GM10266 (cell line): Measurements from ENCODE around the gene LMNTD1.

Experiments
- DNase-seq: peaks from one replicate; pipeline ENCODE4 v3.0.0; 2012; ENCODE audit errors: extremely low spot score
- TF ChIP-seq, protein P1 (sequence below): IDR thresholded peaks from 2 replicates; pipeline ENCODE4 v1.5.1; 2012; ENCODE audit warnings: mild to moderate bottlenecking, low read depth; ENCODE audit not compliant: control insufficient read depth, insufficient read depth; ENCODE audit errors: missing control alignments

Gene LMNTD1

GRCh38 chr12:25587346-25587745, 34.3 kb upstream of the LMNTD1 start:
- no peak for DNase-seq
- TF ChIP-seq, protein P1, sequence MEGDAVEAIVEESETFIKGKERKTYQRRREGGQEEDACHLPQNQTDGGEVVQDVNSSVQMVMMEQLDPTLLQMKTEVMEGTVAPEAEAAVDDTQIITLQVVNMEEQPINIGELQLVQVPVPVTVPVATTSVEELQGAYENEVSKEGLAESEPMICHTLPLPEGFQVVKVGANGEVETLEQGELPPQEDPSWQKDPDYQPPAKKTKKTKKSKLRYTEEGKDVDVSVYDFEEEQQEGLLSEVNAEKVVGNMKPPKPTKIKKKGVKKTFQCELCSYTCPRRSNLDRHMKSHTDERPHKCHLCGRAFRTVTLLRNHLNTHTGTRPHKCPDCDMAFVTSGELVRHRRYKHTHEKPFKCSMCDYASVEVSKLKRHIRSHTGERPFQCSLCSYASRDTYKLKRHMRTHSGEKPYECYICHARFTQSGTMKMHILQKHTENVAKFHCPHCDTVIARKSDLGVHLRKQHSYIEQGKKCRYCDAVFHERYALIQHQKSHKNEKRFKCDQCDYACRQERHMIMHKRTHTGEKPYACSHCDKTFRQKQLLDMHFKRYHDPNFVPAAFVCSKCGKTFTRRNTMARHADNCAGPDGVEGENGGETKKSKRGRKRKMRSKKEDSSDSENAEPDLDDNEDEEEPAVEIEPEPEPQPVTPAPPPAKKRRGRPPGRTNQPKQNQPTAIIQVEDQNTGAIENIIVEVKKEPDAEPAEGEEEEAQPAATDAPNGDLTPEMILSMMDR = no peak

DNA sequence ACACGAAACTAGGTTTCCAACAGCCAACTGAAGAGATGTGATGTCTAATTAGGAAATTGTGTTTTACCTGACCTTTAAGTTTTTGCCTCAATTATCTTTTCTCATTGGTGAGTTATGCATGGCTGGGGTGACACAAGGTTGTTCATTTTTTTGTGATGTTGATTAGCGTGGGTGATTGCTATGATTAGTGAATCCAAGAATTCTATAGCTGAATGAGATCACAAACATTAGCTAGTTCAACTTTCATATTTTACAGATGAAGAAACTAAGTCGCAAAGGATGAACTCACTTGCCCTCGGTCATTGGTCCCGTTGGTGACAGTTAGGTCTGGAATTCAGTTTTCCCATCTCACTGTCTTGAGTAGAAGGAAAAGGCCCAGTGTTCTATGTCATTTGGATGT, 32.6 kb upstream of the LMNTD1 start:
- TF ChIP-seq, protein P1 = no peak
- no peak for DNase-seq

GRCh38 chr12:25585021-25585523, 32.0 kb upstream of the LMNTD1 start:
- TF ChIP-seq, protein P1 = no peak
- DNase-seq = no peak

DNA sequence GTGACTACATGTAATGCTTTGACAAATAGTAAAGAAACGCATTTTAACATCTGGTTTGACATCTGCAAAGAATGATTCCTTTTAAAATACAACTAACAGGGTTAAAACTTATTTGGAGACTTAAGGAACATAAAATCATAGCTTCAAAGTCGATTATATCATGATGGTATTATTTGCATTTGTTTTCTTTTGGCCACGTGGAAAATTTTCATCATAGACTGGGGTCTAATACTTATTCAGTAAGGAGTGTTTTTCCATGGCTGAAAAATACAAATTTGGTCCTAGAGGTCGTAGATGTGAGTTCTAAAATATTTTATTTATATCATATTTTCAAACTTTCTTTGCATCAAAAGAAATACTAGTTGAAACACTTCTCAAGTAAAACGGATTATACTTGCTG, 31.5 kb upstream of the LMNTD1 start:
- DNase-seq = no peak
- TF ChIP-seq, protein P1 = no peak

DNA sequence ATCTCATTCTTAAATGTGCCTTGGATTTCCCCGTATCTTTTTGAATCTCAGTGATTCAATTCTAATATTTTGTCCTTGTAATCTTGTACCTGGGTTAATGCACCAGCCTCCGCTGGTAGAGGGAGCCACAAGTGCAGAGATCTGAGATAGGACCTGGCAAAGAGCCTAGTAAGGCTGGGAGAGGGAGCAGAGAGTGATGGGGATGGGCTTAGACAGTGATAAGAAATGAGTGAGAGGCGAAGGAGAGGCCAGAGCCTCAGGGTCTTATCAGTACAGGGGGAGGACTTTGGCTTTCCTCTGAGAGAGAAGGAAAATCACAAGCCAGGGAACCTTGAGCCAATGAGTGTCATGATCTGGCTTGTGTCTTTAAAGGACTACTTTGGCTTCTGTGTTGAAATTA, 30.5 kb upstream of the LMNTD1 start:
- DNase-seq = no peak
- TF ChIP-seq, protein P1 = no peak

DNA sequence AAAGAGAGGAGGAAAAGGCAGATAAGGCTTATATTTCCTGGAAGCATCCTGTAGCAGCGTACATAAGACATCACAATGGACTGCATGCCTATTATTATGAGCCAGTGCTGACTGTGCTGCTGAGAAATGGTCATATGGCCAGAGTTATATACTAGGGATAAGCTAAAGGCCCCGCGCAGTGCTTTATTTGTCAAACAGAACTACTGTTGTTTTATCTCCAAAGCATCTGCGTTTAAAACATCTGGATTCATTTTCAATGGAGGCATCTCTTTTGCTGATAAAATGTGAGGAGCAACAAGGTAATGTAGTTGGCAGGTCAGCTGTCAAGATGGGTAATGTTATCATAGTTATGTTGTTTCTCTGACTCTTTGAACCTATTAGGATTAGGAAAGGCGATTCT, 28.0 kb upstream of the LMNTD1 start:
- TF ChIP-seq, protein P1 = no peak
- no peak for DNase-seq

- DNase-seq = no peak
- TF ChIP-seq, protein P1 = no peak
Measured at GRCh38 chr12:25578411-25579143, 25.5 kb upstream of the LMNTD1 start.
